ENCODE measurements around the gene CBX6.

Gene CBX6

GRCh38 chr22:38881997-38882879 is 10.2 kb upstream of the CBX6 start:
- peaks cover 17% of the 10 kb centered on the region for H3K4me1 Mint-ChIP-seq
- H3K9me3 Mint-ChIP-seq: no peaks in the 10 kb centered on the region
- H3K27ac Mint-ChIP-seq: no peak overlapping the region
- H3K4me3 Mint-ChIP-seq: no peak overlapping the region
- ATAC-seq (no peak), DNase-seq (no peak)
- peaks cover 9% of the 10 kb centered on the region for H3K27me3 Mint-ChIP-seq
- no peaks in the 10 kb centered on the region for H3K36me3 Mint-ChIP-seq (ENCODE audit: low read depth)

- H3K27me3 Mint-ChIP-seq: peaks cover 9% of the 10 kb centered on the region
- DNase-seq: no peak
- H3K36me3 Mint-ChIP-seq (ENCODE audit: low read depth): no peaks in the 10 kb centered on the region
- peaks cover 16% of the 10 kb centered on the region for H3K4me1 Mint-ChIP-seq
- no peak overlapping the region for H3K4me3 Mint-ChIP-seq
- ATAC-seq: no peak
- no peaks in the 10 kb centered on the region for H3K9me3 Mint-ChIP-seq
- no peak overlapping the region for H3K27ac Mint-ChIP-seq
Observed at GRCh38 chr22:38881464-38881871, 9.5 kb upstream of the CBX6 start.

GRCh38 chr22:38879961-38880360 is 7.9 kb upstream of the CBX6 start:
- H3K27me3 Mint-ChIP-seq: peaks cover 13% of the 10 kb centered on the region
- peaks cover 17% of the 10 kb centered on the region for H3K4me1 Mint-ChIP-seq
- H3K4me3 Mint-ChIP-seq: no peak overlapping the region
- H3K9me3 Mint-ChIP-seq: no peaks in the 10 kb centered on the region
- no peak for ATAC-seq
- no peaks in the 10 kb centered on the region for H3K36me3 Mint-ChIP-seq (ENCODE audit: low read depth)
- H3K27ac Mint-ChIP-seq: no peak overlapping the region
- DNase-seq: no peak

GRCh38 chr22:38879108-38879729 is 7.2 kb upstream of the CBX6 start:
- Mint-ChIP-seq H3K27ac (no peak overlapping the region), H3K27me3 (peaks cover 13% of the 10 kb centered on the region), H3K4me1 (peaks cover 24% of the 10 kb centered on the region), H3K36me3 (ENCODE audit: low read depth) (no peaks in the 10 kb centered on the region), H3K4me3 (no peak overlapping the region), H3K9me3 (no peaks in the 10 kb centered on the region)
- DNase-seq (no peak), ATAC-seq (no peak)

- Mint-ChIP-seq H3K27me3 (peaks cover 16% of the 10 kb centered on the region), H3K4me3 (no peak overlapping the region), H3K4me1 (peaks cover 34% of the 10 kb centered on the region), H3K9me3 (no peaks in the 10 kb centered on the region), H3K27ac (no peak overlapping the region), H3K36me3 (ENCODE audit: low read depth) (no peaks in the 10 kb centered on the region)
- DNase-seq (no peak), ATAC-seq (no peak)
Observed at GRCh38 chr22:38878001-38878400, 6.0 kb upstream of the CBX6 start.

GRCh38 chr22:38874529-38875222 is 2.7 kb upstream of the CBX6 start:
- ATAC-seq (no peak), DNase-seq (no peak)
- H3K4me1 Mint-ChIP-seq: peaks cover 44% of the 10 kb centered on the region
- H3K4me3 Mint-ChIP-seq: peak overlapping the region; percentile 5
- peaks cover 14% of the 10 kb centered on the region for H3K36me3 Mint-ChIP-seq (ENCODE audit: low read depth)
- H3K9me3 Mint-ChIP-seq: no peaks in the 10 kb centered on the region
- peak overlapping the region; percentile 74 for H3K27ac Mint-ChIP-seq
- peaks cover 8% of the 10 kb centered on the region for H3K27me3 Mint-ChIP-seq

- H3K4me3 Mint-ChIP-seq: peak overlapping the region; percentile 83
- peaks cover 8% of the 10 kb centered on the region for H3K27me3 Mint-ChIP-seq
- no peaks in the 10 kb centered on the region for H3K9me3 Mint-ChIP-seq
- peak overlapping the region; percentile 74 for H3K27ac Mint-ChIP-seq
- peaks cover 53% of the 10 kb centered on the region for H3K4me1 Mint-ChIP-seq
- peak; percentile 85 for ATAC-seq
- DNase-seq: peak; percentile 59
- peaks cover 19% of the 10 kb centered on the region for H3K36me3 Mint-ChIP-seq (ENCODE audit: low read depth)
Observed at GRCh38 chr22:38873469-38874411, 1.7 kb upstream of the CBX6 start.

GRCh38 chr22:38872831-38873248 is 824 bp upstream of the CBX6 start:
- Mint-ChIP-seq H3K36me3 (ENCODE audit: low read depth) (peaks cover 27% of the 10 kb centered on the region), H3K9me3 (no peaks in the 10 kb centered on the region), H3K27me3 (peaks cover 7% of the 10 kb centered on the region), H3K27ac (peak overlapping the region; percentile 74), H3K4me1 (peaks cover 62% of the 10 kb centered on the region), H3K4me3 (peak overlapping the region; percentile 83)
- DNase-seq (no peak), ATAC-seq (no peak)

GRCh38 chr22:38871360-38872171 is 450 bp downstream of the CBX6 start:
- H3K4me3 Mint-ChIP-seq: peak overlapping the region; percentile 83
- no peaks in the 10 kb centered on the region for H3K9me3 Mint-ChIP-seq
- H3K27me3 Mint-ChIP-seq: peaks cover 7% of the 10 kb centered on the region
- H3K27ac Mint-ChIP-seq: peak overlapping the region; percentile 79
- ATAC-seq: no peak
- peak; percentile 37 for DNase-seq
- peaks cover 34% of the 10 kb centered on the region for H3K36me3 Mint-ChIP-seq (ENCODE audit: low read depth)
- peaks cover 64% of the 10 kb centered on the region for H3K4me1 Mint-ChIP-seq

- DNase-seq (no peak), ATAC-seq (no peak)
- Mint-ChIP-seq H3K36me3 (ENCODE audit: low read depth) (peaks cover 34% of the 10 kb centered on the region), H3K4me3 (peak overlapping the region; percentile 83), H3K9me3 (no peaks in the 10 kb centered on the region), H3K27ac (peak overlapping the region; percentile 79), H3K27me3 (peaks cover 7% of the 10 kb centered on the region), H3K4me1 (peaks cover 64% of the 10 kb centered on the region)
Observed at GRCh38 chr22:38870791-38871359, 1.1 kb downstream of the CBX6 start.

- no peaks in the 10 kb centered on the region for H3K9me3 Mint-ChIP-seq
- H3K27ac Mint-ChIP-seq: peak overlapping the region; percentile 79
- ATAC-seq (peak; percentile 56), DNase-seq (peak; percentile 93)
- peaks cover 63% of the 10 kb centered on the region for H3K4me1 Mint-ChIP-seq
- H3K4me3 Mint-ChIP-seq: peak overlapping the region; percentile 83
- H3K36me3 Mint-ChIP-seq (ENCODE audit: low read depth): peaks cover 34% of the 10 kb centered on the region
- H3K27me3 Mint-ChIP-seq: peaks cover 7% of the 10 kb centered on the region
Observed at GRCh38 chr22:38870312-38870741, 1.7 kb downstream of the CBX6 start.

- peaks cover 56% of the 10 kb centered on the region for H3K4me1 Mint-ChIP-seq
- H3K36me3 Mint-ChIP-seq (ENCODE audit: low read depth): peaks cover 34% of the 10 kb centered on the region
- ATAC-seq (no peak), DNase-seq (no peak)
- H3K9me3 Mint-ChIP-seq: no peaks in the 10 kb centered on the region
- peak overlapping the region; percentile 83 for H3K4me3 Mint-ChIP-seq
- H3K27ac Mint-ChIP-seq: peak overlapping the region; percentile 79
- peaks cover 3% of the 10 kb centered on the region for H3K27me3 Mint-ChIP-seq
Observed at GRCh38 chr22:38869663-38870062, 2.4 kb downstream of the CBX6 start.

- Mint-ChIP-seq H3K36me3 (ENCODE audit: low read depth) (peaks cover 34% of the 10 kb centered on the region), H3K4me1 (peaks cover 49% of the 10 kb centered on the region), H3K27me3 (peaks cover 3% of the 10 kb centered on the region), H3K27ac (peak overlapping the region; percentile 81), H3K4me3 (peak overlapping the region; percentile 34), H3K9me3 (no peaks in the 10 kb centered on the region)
- DNase-seq (peak; percentile 93), ATAC-seq (peak; percentile 56)
Observed at GRCh38 chr22:38868886-38869381, 3.1 kb downstream of the CBX6 start.

Data from activated naive CD8-positive, alpha-beta T cell treated with anti-CD3 and anti-CD28 coated beads, Interleukin-2, amount 50 U/mL, for 24 hours (primary cell).